Kidney capillary endothelial cell (primary cell): ENCODE measurements around the gene PLXNC1.

Experiments used
- DNase-seq: peaks from one replicate; pipeline ENCODE4 v3.0.0-alpha.2; 2018; ENCODE audit warnings: low spot score

The PLXNC1 gene

DNA sequence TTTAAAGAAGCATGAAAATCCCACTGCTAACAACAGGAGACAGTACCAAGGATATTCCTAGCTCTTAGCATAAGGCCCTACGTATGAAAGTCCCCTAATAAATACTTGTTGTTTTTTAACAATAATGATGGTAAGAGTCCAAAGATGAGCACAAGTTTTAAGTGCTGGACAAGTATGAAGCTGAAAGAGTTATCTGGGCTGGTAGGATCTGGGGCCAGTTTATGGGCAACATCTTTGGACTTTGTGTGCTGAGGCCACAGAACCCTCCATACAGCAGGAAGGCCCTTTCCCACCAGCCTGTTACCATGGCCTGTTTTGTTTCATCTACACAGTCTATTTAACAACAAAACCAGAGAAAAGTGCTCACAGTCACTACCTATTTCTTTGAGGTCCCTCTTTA, 12.5 kb upstream of the PLXNC1 start:
- no peak for DNase-seq

DNA sequence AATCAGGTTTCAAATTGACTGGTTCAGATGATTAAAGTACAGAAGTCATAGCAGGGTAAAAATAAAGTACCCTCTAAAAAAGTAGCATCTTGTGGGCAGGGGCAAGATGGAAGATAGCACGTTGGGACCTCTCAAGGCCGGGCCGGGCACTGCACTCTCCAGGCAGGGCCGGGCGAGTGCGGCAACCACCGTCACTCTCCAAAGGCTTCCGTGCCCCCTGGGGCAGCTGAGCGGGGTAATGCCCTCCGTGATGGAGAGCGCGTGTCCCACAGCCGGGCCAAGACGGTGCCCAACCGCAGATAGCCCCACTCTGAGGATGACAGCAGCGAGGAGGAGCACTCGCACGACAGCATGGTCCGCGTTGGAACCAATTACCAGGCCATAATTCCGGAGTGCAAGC, 8.6 kb upstream of the PLXNC1 start:
- DNase-seq = no peak

DNA sequence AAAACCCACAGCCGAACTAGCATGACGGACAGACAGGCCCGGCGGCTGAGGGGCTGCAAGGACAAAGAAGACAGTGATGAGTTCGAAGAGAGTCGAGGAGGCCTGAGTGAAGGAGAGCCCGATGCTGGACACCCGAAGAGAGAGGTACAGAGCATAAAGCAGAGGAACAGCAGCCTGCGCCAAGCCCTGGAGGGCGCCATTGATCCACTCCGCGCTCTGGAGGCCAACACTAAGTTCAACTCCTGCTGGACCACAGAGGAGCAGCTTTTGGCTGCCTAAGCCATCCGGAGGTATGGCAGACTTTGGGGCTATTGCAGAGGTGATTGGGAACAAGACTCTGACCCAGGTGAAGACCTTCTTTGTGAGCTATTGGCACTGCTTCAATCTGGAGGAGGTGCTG, 7.8 kb upstream of the PLXNC1 start:
- no peak for DNase-seq

DNA sequence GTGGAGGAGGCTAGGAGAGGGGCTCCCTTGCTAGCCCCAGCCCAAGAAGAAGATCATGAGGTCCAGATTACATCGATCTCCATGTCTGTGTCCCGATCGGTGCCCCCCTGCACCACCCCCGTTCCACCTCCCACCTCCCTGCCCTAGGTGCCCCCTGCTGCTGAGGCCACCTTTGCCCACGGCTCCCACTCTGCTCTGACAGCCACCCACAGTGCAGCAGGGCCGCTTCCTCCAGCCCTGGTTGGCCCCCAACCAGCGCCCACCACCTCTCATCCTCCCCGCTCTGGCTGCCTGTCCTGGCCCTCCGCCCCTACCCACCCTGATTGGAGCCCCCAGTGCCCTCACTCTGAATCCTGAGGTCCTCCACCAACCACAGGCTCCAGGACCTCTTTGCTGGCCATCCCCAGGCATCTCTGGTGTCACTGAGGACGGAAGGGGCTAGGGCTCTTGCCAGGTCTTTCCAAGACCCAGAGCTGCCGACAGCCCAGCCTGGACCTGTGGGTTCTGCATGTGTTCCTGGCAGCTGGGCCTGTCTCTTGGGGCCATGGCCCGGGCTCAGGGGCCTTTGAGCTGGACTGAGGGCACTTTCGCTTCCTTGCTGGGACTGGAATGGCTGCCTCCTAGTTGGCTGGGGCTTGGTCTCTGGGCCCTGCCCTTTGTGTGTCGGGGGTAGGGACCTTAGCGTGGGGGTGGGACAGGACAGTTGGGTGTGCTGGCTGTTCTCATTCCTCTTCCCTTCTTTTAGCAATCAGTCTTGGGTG, 7.2 kb upstream of the PLXNC1 start:
- DNase-seq = no peak

DNA sequence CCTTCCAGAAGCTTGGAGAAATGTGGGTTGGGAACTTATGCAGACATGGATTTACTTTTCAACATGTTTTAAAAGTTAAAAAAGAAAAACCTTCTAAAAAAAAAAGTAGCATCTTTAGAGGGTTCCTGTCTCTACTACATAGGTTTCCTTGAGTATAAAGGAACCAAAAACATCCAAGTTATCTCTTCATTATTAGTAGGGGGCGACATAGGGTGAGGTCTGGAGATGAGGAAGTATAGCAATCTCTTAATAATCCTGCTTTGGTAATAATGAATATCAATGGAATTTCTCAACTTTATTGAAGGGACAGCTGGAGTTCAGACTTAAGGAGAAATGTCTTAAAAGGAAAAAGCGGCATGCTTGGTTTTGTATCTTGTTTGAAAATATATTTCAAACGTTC, 6.5 kb upstream of the PLXNC1 start:
- no peak for DNase-seq

DNA sequence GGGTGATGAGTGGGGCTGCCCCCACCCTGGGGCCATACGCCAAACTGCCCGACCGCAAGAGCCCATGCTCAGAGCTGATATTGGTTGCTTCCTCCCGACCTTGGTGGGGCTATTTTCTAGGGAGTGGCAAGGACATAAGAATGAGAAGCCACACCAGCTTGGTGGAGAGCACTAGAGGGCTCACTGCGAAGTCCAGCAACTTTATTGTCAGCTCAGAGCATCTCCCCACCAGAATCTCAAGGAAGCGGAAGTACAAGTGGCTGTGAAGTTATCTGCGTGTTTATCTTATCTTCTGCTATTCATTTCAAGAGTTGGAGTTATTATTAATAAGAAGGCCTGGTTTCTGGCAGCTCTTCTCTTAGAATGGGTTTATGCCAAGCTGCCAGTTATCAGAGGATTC, 4.9 kb upstream of the PLXNC1 start:
- no peak for DNase-seq

DNA sequence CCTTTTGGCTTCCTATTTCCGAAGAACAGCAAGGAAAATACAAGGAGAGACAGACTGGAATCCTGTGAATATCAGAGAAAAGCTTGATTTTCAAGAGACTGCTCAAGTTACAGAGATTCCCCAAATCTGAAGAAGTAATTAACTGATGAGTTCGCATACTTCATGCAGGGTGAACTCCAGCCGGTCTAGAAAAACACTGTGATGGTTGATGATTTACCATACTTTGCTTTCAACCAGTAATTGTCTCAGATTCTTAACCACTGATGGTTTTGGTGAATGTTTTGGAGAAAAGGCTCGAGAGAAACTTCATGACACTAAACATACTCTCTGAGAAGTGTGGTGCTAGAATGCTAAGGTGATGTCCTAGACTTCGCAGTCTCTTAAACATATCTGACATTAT, 4.4 kb upstream of the PLXNC1 start:
- no peak for DNase-seq

DNA sequence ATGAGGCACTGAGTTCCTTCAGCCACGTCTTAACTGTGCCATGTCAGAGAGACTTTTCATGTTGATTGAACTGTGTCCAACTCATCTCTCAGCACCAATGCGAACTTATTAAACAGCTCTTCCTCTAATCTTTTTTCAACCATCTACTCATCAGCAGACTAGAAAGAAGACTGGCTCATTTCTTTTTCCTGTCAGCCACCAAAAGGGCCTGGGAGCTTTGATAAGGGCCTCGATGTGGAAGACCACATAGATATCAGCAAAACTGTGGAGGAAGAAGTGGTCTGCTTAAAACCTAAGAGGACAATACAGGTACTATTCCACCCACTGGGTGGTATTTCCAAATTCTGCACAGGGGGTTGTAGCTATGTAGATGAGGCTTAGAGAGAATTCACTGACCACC, 3.6 kb upstream of the PLXNC1 start:
- no peak for DNase-seq

DNA sequence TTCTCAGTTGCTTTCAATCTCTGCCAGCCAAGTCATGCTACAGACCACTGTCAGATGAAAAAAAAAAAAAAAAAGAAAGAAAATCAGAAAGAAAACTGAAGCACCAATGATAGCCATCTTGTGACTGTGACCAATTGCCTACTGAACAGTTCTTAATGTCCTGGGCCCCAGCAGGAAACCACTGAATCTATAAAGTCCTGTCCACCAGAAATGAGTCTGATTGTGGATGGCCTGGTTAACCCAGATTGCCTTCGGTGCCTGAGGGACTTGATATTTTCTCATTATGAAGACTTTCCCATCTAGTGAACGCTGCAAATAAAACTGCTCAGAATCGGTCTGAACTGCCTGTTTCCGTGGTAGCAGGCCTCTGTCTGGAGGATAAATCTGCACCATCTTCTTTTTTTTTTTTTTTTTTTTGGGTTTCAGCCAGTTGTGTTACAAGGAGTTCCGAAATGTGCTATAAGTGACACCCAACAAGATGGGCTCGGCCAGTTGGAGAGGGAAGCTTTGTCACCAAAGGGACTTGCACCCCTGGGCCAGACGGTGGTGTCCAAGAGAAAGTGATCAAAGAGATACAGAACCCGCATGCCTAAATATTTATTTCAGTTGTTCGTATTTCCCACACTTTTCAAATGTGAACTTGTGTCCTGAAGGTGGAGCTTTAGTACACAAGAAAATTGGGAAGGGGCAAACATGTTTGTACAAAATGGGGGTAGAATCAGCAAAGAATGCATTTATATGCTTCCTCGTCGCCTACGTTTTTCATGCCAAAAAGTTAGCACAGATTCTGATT, 3.0 kb upstream of the PLXNC1 start:
- peak; percentile 31 for DNase-seq

DNA sequence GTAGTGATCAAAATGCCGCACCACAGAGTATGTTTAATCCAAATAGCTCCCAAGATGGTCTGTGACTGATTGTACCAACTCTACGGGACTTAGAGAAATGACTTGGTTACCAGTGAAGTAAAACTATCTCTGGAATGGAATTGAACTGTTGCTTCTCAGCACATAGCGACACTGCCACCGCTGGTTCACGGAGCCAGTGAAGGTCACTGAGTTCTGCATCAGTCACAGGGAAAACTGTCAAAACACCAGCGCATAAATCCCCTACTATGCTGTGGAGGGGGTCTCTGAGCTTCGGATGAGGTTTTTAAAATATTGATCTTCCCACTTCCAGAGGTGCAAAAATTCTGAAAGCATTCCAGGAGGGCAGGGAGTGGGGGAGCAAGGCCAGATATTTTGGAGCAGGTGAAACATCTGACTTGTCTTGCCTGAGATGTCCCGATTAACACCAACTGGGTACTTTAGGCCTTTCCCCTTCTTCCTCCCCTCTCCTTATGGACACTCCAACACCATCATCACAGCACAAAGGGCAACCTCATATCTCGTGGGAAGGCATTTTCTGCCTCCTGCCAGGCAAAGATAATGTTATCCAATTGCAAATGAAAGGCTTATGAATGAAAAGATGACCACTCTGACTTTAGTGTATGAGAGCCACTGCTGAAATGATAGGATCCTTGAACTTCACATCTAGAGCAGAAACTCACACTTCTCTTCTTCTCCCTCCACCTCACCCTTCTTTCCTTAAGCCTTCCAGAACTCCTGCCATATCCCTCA, 2.0 kb upstream of the PLXNC1 start:
- no peak for DNase-seq

DNA sequence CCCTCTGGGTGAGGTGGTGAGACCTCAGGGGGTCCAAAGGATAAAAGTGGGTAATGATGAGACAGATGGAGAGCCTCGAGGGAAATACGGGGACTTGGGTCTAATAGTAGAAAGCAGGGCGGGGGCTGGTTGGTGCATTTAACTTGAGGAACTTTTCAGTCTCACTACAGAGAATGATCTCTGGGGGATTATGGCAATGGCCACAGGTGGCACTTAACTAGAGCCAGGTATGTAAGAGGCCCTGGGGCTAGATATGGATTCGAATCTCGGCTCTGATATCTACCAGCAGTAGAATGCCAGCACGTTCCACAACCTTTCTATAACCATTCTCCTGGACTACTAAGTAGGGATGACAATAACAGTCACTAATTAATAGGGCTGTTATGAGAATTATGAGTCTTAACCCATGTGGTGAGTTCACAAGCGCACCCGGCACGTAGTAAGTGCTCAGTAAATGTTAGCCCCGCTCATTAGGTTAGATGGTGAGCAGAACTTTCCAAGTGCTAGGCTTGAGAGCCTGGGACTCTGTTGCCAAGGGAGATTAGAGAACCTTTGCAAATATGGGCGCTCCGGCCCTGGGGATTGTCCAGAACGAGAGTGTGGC, 888 bp upstream of the PLXNC1 start:
- DNase-seq = no peak

DNA sequence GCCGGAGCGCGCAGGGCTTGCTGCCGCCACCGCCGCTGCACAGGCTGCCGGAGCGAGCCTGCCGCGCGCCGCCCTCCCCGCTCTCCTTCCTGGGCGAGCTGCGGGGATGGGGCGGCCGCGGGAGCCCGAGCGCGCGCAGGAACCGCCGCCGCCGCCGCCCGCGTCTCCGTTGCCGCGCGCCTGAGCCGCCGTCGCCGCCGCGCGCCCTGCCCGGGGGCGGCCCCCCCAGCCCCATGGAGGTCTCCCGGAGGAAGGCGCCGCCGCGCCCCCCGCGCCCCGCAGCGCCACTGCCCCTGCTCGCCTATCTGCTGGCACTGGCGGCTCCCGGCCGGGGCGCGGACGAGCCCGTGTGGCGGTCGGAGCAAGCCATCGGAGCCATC, 352 bp downstream of the PLXNC1 start:
- DNase-seq = no peak

DNA sequence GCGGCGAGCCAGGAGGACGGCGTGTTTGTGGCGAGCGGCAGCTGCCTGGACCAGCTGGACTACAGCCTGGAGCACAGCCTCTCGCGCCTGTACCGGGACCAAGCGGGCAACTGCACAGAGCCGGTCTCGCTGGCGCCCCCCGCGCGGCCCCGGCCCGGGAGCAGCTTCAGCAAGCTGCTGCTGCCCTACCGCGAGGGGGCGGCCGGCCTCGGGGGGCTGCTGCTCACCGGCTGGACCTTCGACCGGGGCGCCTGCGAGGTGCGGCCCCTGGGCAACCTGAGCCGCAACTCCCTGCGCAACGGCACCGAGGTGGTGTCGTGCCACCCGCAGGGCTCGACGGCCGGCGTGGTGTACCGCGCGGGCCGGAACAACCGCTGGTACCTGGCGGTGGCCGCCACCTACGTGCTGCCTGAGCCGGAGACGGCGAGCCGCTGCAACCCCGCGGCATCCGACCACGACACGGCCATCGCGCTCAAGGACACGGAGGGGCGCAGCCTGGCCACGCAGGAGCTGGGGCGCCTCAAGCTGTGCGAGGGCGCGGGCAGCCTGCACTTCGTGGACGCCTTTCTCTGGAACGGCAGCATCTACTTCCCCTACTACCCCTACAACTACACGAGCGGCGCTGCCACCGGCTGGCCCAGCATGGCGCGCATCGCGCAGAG, 873 bp downstream of the PLXNC1 start:
- DNase-seq = no peak

DNA sequence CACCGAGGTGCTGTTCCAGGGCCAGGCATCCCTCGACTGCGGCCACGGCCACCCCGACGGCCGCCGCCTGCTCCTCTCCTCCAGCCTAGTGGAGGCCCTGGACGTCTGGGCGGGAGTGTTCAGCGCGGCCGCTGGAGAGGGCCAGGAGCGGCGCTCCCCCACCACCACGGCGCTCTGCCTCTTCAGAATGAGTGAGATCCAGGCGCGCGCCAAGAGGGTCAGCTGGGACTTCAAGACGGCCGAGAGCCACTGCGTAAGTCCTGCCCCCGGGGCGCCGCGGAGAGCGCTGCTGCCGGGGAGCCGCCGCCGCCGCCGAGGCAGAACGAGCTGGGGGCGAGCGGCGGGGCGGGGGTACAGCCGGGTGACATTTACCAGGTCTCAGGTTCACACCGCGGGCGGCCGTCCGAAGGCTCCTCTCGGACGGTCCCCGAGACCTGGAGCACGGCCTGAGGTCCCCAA, 1.4 kb downstream of the PLXNC1 start:
- DNase-seq = no peak

DNA sequence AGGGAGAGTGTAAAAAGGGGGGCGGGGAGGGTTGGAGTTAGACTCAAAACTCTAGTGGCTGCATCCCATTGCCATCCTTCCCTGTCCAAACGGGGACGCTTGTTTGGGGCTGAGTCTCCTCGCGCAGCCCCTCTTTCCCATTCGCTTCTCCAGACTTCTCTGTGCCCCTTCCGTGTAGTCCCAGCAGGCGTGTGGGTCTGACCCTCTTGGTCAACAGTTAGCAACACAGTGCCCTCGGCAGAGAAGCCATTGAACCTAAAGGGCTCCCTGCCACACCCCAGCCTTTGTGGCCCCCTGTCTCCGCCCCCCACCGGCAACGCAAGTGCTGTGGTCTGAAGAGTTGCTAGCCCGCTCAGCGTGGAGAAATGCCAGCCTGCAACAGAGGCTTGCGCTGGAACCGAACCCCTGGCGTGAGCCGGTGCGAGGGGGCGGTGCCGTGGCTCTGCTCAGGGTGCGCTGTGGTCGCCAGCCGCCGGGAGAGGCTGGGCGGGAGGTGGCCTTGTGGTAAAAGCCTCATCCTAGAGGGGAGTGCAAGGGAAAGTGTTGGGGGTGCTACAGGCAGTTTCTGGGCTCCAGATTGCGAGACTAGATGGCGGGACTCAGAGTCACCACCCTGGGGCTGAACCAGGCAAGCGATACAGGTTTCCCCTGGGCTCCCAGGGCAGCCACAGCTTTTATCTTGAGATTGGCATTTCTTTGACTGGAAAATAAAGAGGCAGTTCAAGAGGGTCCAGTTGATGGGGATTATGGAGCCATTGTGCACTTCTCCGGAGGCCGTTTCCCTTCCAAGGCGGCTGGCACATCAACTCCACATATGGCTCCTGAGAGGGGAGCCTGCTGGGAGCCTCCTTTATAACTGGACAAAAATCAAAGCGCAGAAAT, 2.1 kb downstream of the PLXNC1 start:
- DNase-seq = no peak

DNA sequence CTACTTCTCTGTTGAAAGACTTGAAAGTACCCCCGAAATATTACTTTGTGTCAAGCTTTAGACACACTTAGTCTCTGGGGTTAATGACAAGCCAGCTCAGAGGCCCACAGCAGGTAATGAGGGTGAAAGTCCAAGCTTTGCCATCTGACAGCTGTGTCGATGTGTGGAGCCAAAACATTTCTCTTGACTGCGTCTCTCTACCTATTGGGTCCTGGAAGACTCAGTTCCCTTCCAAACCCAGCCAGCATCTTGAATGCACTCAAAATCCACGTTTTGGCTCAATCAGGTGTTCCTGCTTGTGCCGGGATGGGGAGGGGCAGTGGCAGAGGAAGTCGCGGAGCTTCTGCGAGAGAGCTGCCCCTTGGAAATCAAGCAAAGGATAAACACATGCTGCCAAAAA, 3.2 kb downstream of the PLXNC1 start:
- no peak for DNase-seq

DNA sequence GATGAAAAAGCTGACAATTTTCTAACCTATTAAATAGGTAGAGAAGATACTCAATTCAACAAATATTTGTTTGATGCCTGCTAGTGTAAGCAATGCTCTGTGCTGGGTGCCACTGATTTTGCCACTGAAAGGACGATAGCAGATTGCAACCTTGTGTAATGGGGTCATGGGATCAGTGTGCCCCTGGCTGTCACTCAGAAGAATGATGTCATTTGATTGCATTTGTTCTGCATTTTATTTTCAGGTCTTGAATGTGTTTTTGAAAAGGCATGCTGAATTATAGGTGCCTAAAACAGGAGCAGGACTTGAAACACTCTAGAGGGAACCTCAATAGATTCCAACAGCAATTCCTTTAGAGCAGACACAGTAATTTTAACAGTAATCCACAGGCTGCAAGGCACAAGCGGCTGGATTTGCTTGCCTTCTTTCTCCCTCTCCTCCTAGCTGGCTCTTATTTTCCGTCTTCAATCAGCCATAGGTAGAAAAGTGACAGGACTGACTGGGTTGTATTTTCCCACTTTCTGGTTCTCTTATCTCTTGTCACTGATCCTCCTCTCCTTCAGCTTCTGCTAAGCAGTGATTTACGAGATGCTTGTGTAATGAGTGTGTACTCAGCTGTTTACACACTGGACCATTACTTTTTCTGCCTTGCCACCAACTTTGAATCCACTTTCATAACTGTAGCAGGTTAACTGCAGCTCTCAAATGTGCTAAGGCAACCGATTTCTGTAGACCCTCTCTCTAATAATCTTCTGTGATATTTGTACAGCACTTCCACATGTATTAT, 4.1 kb downstream of the PLXNC1 start:
- DNase-seq = no peak

DNA sequence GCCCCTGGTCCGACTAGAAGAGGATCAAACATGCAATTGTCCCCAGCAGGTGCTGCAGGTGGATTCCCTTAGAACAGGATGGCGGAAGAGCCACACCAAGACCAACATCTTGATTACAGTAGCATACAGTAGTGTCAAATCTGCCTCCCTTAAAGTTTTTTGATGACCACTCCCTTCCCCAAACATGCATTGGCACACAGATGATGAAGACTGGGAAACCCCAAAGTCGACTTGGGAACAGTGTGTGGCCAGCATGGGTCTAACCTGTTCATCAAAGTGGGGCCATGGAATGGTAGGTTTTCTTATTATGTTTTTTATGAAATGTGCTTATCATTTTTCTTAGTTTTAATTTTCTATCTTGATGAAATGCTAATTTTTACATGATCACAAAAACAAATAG, 8.8 kb downstream of the PLXNC1 start:
- no peak for DNase-seq

DNA sequence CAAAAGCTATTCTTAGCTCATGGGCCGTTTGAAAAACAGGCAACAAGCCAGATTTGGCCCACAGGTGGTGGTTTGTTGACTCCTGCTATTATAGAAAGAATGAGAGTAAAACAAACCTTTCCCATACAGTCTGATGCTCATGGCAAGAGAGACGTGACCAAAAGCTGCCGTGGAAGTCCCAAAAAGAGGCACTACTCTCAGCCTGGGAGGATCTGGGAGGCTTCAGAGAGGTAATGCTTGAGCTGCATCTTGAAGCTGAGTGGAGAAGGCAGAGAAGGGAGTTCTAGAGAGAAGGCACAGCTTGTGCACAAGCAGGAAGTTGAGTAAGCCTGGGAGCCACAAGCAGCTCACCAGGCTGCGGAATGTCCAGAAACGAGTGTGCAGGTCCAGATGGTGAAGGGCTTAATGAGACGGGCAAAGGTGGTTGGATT, 9.6 kb downstream of the PLXNC1 start:
- no peak for DNase-seq

DNA sequence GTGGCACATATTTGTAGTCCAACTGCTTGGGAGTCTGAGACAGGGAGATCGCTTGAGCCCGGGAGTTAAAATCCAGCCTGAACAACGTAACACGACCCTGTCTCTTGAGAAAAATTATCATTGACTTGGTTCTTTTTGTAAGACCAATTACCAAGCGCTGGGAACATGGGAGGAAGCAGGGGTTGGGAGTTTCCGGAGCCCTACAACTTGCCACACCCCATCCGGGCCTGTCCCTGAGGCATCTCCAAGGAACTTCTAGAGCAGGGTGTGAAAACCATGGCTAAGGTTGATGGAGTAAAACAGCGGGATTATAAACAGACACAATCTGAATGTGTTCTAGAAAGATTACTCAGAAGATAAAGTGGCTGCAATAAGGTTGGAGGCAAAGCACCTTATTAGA, 10.3 kb downstream of the PLXNC1 start:
- DNase-seq = no peak
